Trophoblast cell (in vitro differentiated cells and primary cell): ENCODE results near the gene MUCL3.
A peak's percentile ranks its signal among the peaks of the same experiment; 100 is the strongest.
"Not testable (repeated sequence)": the region's sequence is repeated elsewhere in the genome, so short reads cannot be mapped to it uniquely, and the experiment has no call there.

Source experiments
- DNase-seq, 2 donors: peaks; one replicate each; pipeline ENCODE4 v3.0.0-alpha.2; 2016
- H2AFZ ChIP-seq: 2 replicates; pipeline ENCODE4 v1.6.1; 2013; ENCODE audit warnings: low read length, moderate library complexity, mild to moderate bottlenecking; ENCODE audit not compliant: insufficient read depth, poor library complexity
- H2AK5ac ChIP-seq: 2 replicates; pipeline ENCODE4 v1.6.1; 2013; ENCODE audit warnings: mild to moderate bottlenecking, low read length
- H2BK120ac ChIP-seq: 2 replicates; pipeline ENCODE4 v1.6.1; 2013; ENCODE audit warnings: low read length, mild to moderate bottlenecking, moderate library complexity; ENCODE audit not compliant: insufficient read depth, poor library complexity
- H2BK12ac ChIP-seq: 2 replicates; pipeline ENCODE4 v1.6.1; 2013; ENCODE audit warnings: mild to moderate bottlenecking, low read length, moderate library complexity
- H2BK5ac ChIP-seq: 2 replicates; pipeline ENCODE4 v1.6.1; 2013; ENCODE audit warnings: low read length, low read depth, moderate library complexity, mild to moderate bottlenecking; ENCODE audit not compliant: poor library complexity
- H3K14ac ChIP-seq: 2 replicates; pipeline ENCODE4 v1.6.1; 2013; ENCODE audit warnings: mild to moderate bottlenecking, low read length
- H3K18ac ChIP-seq: 2 replicates; pipeline ENCODE4 v1.6.1; 2013; ENCODE audit warnings: mild to moderate bottlenecking, low read length
- H3K23ac ChIP-seq: 2 replicates; pipeline ENCODE4 v1.6.1; 2013; ENCODE audit warnings: low read length
- H3K27ac ChIP-seq: 2 replicates; pipeline ENCODE4 v1.5.1; 2013; ENCODE audit warnings: low read depth, mild to moderate bottlenecking, inconsistent platforms, low read length, moderate library complexity
- H3K27me3 ChIP-seq: 2 replicates; pipeline ENCODE4 v1.6.1; 2013; ENCODE audit warnings: inconsistent platforms, mild to moderate bottlenecking, low read length, moderate library complexity; ENCODE audit not compliant: insufficient read depth
- H3K36me3 ChIP-seq, 2 experiments: 1 replicate in 1 of 2; 2 replicates in 1 of 2; pipeline ENCODE4 v1.6.1; 2013; ENCODE audit warnings: low read length in 2 of 2, mild to moderate bottlenecking in 2 of 2, moderate library complexity in 1 of 2; ENCODE audit not compliant: insufficient read depth in 2 of 2, control insufficient read depth in 1 of 2
- H3K4ac ChIP-seq: 2 replicates; pipeline ENCODE4 v1.6.1; 2013; ENCODE audit warnings: low read depth, mild to moderate bottlenecking, low read length, moderate library complexity
- H3K4me1 ChIP-seq, 2 experiments: 1 replicate in 1 of 2; 2 replicates in 1 of 2; pipeline ENCODE4 v1.6.1; 2013; ENCODE audit warnings: low read length in 2 of 2, mild to moderate bottlenecking in 2 of 2, moderate library complexity in 1 of 2; ENCODE audit not compliant: insufficient read depth in 2 of 2, control insufficient read depth in 1 of 2
- H3K4me2 ChIP-seq: 2 replicates; pipeline ENCODE4 v1.6.1; 2013; ENCODE audit warnings: inconsistent platforms, mild to moderate bottlenecking, low read length, moderate library complexity
- H3K4me3 ChIP-seq: 2 replicates; pipeline ENCODE4 v1.5.1; 2013; ENCODE audit warnings: mild to moderate bottlenecking, low read depth, low read length, inconsistent platforms
- H3K79me1 ChIP-seq: one replicate; pipeline ENCODE4 v1.6.1; 2013; ENCODE audit warnings: low read length
- H3K79me2 ChIP-seq: 2 replicates; pipeline ENCODE4 v1.6.1; 2013; ENCODE audit warnings: low read length, mild to moderate bottlenecking; ENCODE audit not compliant: control insufficient read depth, insufficient read depth, poor library complexity
- H3K9ac ChIP-seq: 2 replicates; pipeline ENCODE4 v1.6.1; 2013; ENCODE audit warnings: mild to moderate bottlenecking, low read length
- H3K9me3 ChIP-seq: 2 replicates; pipeline ENCODE4 v1.6.1; 2013; ENCODE audit warnings: low read depth, mild to moderate bottlenecking, control low read depth, inconsistent platforms, low read length; ENCODE audit not compliant: insufficient read depth
- H4K12ac ChIP-seq: 2 replicates; pipeline ENCODE4 v1.6.1; 2013; ENCODE audit warnings: low read depth, mild to moderate bottlenecking, low read length, moderate library complexity
- H4K8ac ChIP-seq: 2 replicates; pipeline ENCODE4 v1.6.1; 2013; ENCODE audit warnings: low read depth, mild to moderate bottlenecking, low read length, moderate library complexity
- H4K91ac ChIP-seq: one replicate; pipeline ENCODE4 v1.6.1; 2013; ENCODE audit warnings: low read depth, mild to moderate bottlenecking, low read length, moderate library complexity
- WGBS: extraction: QIAGEN DNeasy Blood & Tissue Kit; methylation state at CpG from one replicate; pipeline ENCODE4 v1.1.7; 2013; ENCODE audit warnings: missing lambda C conversion rate; ENCODE audit not compliant: insufficient read length, insufficient coverage; ENCODE audit errors: extremely low coverage; 5-methylcytosine and 5-hydroxymethylcytosine counted together

MUCL3 gene

GRCh38 chr6:30966154-30966553 is 25.4 kb downstream of the MUCL3 start:
- H2AK5ac ChIP-seq: no peak overlapping the region
- no peak overlapping the region for H3K9ac ChIP-seq
- no peak overlapping the region for H3K4ac ChIP-seq
- H3K14ac ChIP-seq: no peak overlapping the region
- no peaks in the 10 kb centered on the region for H3K36me3 ChIP-seq
- H3K79me2 ChIP-seq: no peaks in the 10 kb centered on the region
- no CpG with 5 or more reads among the region's 3 CpGs for WGBS
- no peak overlapping the region for H3K27ac ChIP-seq
- DNase-seq: no peak
- H3K23ac ChIP-seq: no peak overlapping the region
- H2BK120ac ChIP-seq: no peak overlapping the region
- no peaks in the 10 kb centered on the region for H3K79me1 ChIP-seq
- H3K18ac ChIP-seq: no peak overlapping the region
- H4K12ac ChIP-seq: no peak overlapping the region
- no peak overlapping the region for H2BK5ac ChIP-seq
- H3K4me1 ChIP-seq: no peaks in the 10 kb centered on the region
- H3K4me3 ChIP-seq: no peak overlapping the region
- H3K4me2 ChIP-seq: no peak overlapping the region
- H2BK12ac ChIP-seq: no peak overlapping the region
- H3K27me3 ChIP-seq: no peaks in the 10 kb centered on the region
- no peak overlapping the region for H2AFZ ChIP-seq
- no peak overlapping the region for H4K91ac ChIP-seq
- H4K8ac ChIP-seq: no peak overlapping the region
- peaks cover 5% of the 10 kb centered on the region for H3K9me3 ChIP-seq

- not testable (repeated sequence) for H3K4ac ChIP-seq, H2BK12ac ChIP-seq, H3K36me3 ChIP-seq, H3K27ac ChIP-seq, H3K9me3 ChIP-seq, H3K27me3 ChIP-seq, H4K8ac ChIP-seq, H2AK5ac ChIP-seq, H3K79me2 ChIP-seq, H3K9ac ChIP-seq, H2BK120ac ChIP-seq, H3K4me1 ChIP-seq, H3K23ac ChIP-seq, H3K14ac ChIP-seq, H3K18ac ChIP-seq, H3K4me2 ChIP-seq, H3K79me1 ChIP-seq, H4K12ac ChIP-seq, H4K91ac ChIP-seq, H2AFZ ChIP-seq, H3K4me3 ChIP-seq, H2BK5ac ChIP-seq
- WGBS: no CpG with 5 or more reads among the region's 6 CpGs
- peak in 1 of 2 donors; percentile 7 for DNase-seq
Measured at GRCh38 chr6:30969171-30969570, 28.4 kb downstream of the MUCL3 start.

- no peak for DNase-seq
- H3K9ac ChIP-seq: no peak overlapping the region
- H3K18ac ChIP-seq: no peak overlapping the region
- no peak overlapping the region for H2BK120ac ChIP-seq
- H4K91ac ChIP-seq: no peak overlapping the region
- H3K27ac ChIP-seq: no peak overlapping the region
- H3K36me3 ChIP-seq: no peaks in the 10 kb centered on the region
- no CpG with 5 or more reads among the region's 5 CpGs for WGBS
- H3K4me3 ChIP-seq: no peak overlapping the region
- no peaks in the 10 kb centered on the region for H3K4me1 ChIP-seq
- no peaks in the 10 kb centered on the region for H3K79me1 ChIP-seq
- no peak overlapping the region for H3K23ac ChIP-seq
- no peak overlapping the region for H4K12ac ChIP-seq
- no peak overlapping the region for H3K4me2 ChIP-seq
- no peak overlapping the region for H4K8ac ChIP-seq
- H2AK5ac ChIP-seq: no peak overlapping the region
- H3K4ac ChIP-seq: no peak overlapping the region
- peaks cover 2% of the 10 kb centered on the region for H3K9me3 ChIP-seq
- no peak overlapping the region for H2BK5ac ChIP-seq
- no peak overlapping the region for H2BK12ac ChIP-seq
- H2AFZ ChIP-seq: no peak overlapping the region
- no peak overlapping the region for H3K14ac ChIP-seq
- no peaks in the 10 kb centered on the region for H3K27me3 ChIP-seq
- H3K79me2 ChIP-seq: no peaks in the 10 kb centered on the region
Measured at GRCh38 chr6:30970946-30971345, 30.2 kb downstream of the MUCL3 start.

- Histone ChIP-seq H3K4me2 (no peak overlapping the region), H2BK12ac (no peak overlapping the region), H3K27me3 (no peaks in the 10 kb centered on the region), H4K12ac (no peak overlapping the region), H3K14ac (no peak overlapping the region), H3K4me3 (no peak overlapping the region), H4K91ac (no peak overlapping the region), H2BK5ac (no peak overlapping the region), H3K9me3 (peaks cover 2% of the 10 kb centered on the region), H3K4me1 (no peaks in the 10 kb centered on the region), H3K36me3 (no peaks in the 10 kb centered on the region), H3K9ac (no peak overlapping the region), H4K8ac (no peak overlapping the region), H2AFZ (no peak overlapping the region), H3K27ac (no peak overlapping the region), H3K4ac (no peak overlapping the region), H3K79me2 (no peaks in the 10 kb centered on the region), H3K23ac (no peak overlapping the region), H3K18ac (no peak overlapping the region), H3K79me1 (no peaks in the 10 kb centered on the region), H2BK120ac (no peak overlapping the region), H2AK5ac (no peak overlapping the region)
- peak in 1 of 2 donors; percentile 10 for DNase-seq
- no CpG with 5 or more reads among the region's 4 CpGs for WGBS
Measured at GRCh38 chr6:30972816-30973215, 32.0 kb downstream of the MUCL3 start.
